ENCODE measurements around the gene PLCD4. TPM values are rescaled to one million over a fixed set of nuclear protein-coding genes. Genes with fewer than 3 reads are reported as not detected.

Gene PLCD4
- polyA plus RNA-seq, 4 donors: 0.97 to 1.4 (median 1.0) TPM; not detected in 1

Other genes with a start within 250 kb of the PLCD4 start
- gene SLC11A1, start 225.6 kb upstream of the PLCD4 start, polyA plus RNA-seq: 1 to 10 TPM in 2 of 4 donors, under 1 TPM in 2; 0.54 to 8.4 (median 2.0) TPM
- gene CTDSP1, start 208.0 kb upstream of the PLCD4 start, polyA plus RNA-seq: 100 to 1,000 TPM in 3 of 4 donors, 10 to 100 TPM in 1; 94.3 to 181 (median 127) TPM
- 100 to 1,000 TPM; 247 to 678 (median 313) TPM for gene VIL1, start 188.8 kb upstream of the PLCD4 start, polyA plus RNA-seq
- 10 to 100 TPM in 1 of 4 donors, 1 to 10 TPM in 3; 2.0 to 10.5 (median 2.3) TPM for gene USP37, start 39.5 kb upstream of the PLCD4 start, polyA plus RNA-seq
- 10 to 100 TPM; 11.4 to 36.1 (median 17.6) TPM for gene CNOT9, start 39.1 kb upstream of the PLCD4 start, polyA plus RNA-seq
- gene ZNF142, start 51.7 kb downstream of the PLCD4 start, polyA plus RNA-seq: 10 to 100 TPM in 1 of 4 donors, 1 to 10 TPM in 3; 3.0 to 12.6 (median 5.1) TPM
- 10 to 100 TPM; 18.9 to 42.7 (median 28.6) TPM for gene BCS1L, start 51.8 kb downstream of the PLCD4 start, polyA plus RNA-seq
- gene RNF25, start 64.1 kb downstream of the PLCD4 start, polyA plus RNA-seq: 10 to 100 TPM; 15.1 to 19.8 (median 18.5) TPM
- gene STK36, start 64.2 kb downstream of the PLCD4 start, polyA plus RNA-seq: 10 to 100 TPM in 3 of 4 donors, 1 to 10 TPM in 1; 9.7 to 38.9 (median 14.9) TPM
- gene TTLL4, start 102.9 kb downstream of the PLCD4 start, polyA plus RNA-seq: 10 to 100 TPM in 3 of 4 donors, 1 to 10 TPM in 1; 8.6 to 25.7 (median 12.5) TPM
- gene CYP27A1, start 174.2 kb downstream of the PLCD4 start, polyA plus RNA-seq: 100 to 1,000 TPM in 2 of 4 donors, 10 to 100 TPM in 2; 46.7 to 125 (median 98.6) TPM
- gene PRKAG3, start 223.9 kb downstream of the PLCD4 start, polyA plus RNA-seq: under 1 TPM in 1 of 4 donors, not detected in 3; 0.15 TPM